ENCODE measurements around the gene SORCS1. TPM values are rescaled to one million over a fixed set of nuclear protein-coding genes. Genes with fewer than 3 reads are reported as not detected.

SORCS1 gene
- total RNA-seq, 1 experiment from 2014 or later: 1.7 TPM

- Mint-ChIP-seq H3K9me3 (peaks cover 11 to 15% of the 10 kb centered on the region in 2 experiments), H3K27me3 (ENCODE audit: low read depth) (peaks cover 11% of the 10 kb centered on the region), H3K4me3 (no peak overlapping the region), H3K27ac (no peak overlapping the region), H3K4me1 (peaks cover 16 to 22% of the 10 kb centered on the region in 2 experiments), H3K36me3 (ENCODE audit: insufficient read depth in 1 of 3, low read depth in 3 of 3) (peaks cover 7 to 12% (median 7%) of the 10 kb centered on the region in 3 experiments; a peak in 6 of 7 replicates)
- Histone ChIP-seq H3K9ac (ENCODE audit: extremely low read depth, insufficient read length, low read length) (no peak overlapping the region), H3K79me1 (ENCODE audit: insufficient read depth, low read depth, low read length, poor library complexity, severe bottlenecking) (no peaks in the 10 kb centered on the region), H3T11ph (ENCODE audit: low read length) (no peak overlapping the region), H3K4me2 (ENCODE audit: insufficient read depth, insufficient read length, low read length) (no peak overlapping the region), H3K9me3 (ENCODE audit: control insufficient read depth, low read depth, low read length) (no peaks in the 10 kb centered on the region), H3K23ac (ENCODE audit: insufficient read length, low read depth, low read length) (no peak overlapping the region), H3K4me1 (ENCODE audit: insufficient read depth, low read length) (peaks cover 3% of the 10 kb centered on the region; the same call in 1 of the 2 replicates), H3K27ac (ENCODE audit: insufficient read length, low read depth, low read length) (no peak overlapping the region), H3K27me3 (ENCODE audit: insufficient read depth, low read length) (no peaks in the 10 kb centered on the region), H2BK12ac (ENCODE audit: insufficient read length, low read depth, low read length) (no peak overlapping the region), H4K5ac (ENCODE audit: insufficient read length, low read depth, low read length) (no peak overlapping the region), H3K79me2 (ENCODE audit: insufficient read depth, low read length) (no peaks in the 10 kb centered on the region), H2BK5ac (ENCODE audit: insufficient read length, low read length) (no peak overlapping the region), H3K18ac (ENCODE audit: insufficient read length, low read depth, low read length) (no peak overlapping the region), H3K56ac (ENCODE audit: insufficient read length, low read depth, low read length) (no peak overlapping the region), H2BK20ac (ENCODE audit: low read depth, low read length, poor library complexity, severe bottlenecking) (no peak overlapping the region), H2AK5ac (ENCODE audit: insufficient read length, low read length) (no peak overlapping the region), H4K20me1 (ENCODE audit: control insufficient read depth, insufficient read depth, insufficient read length) (no peaks in the 10 kb centered on the region), H4K8ac (replicated peaks; ENCODE audit: insufficient read length, low read depth, low read length) (no peak overlapping the region), H2BK15ac (ENCODE audit: low read depth, low read length) (no peak overlapping the region), H2AFZ (ENCODE audit: low read length) (no peak overlapping the region), H4K91ac (ENCODE audit: insufficient read length, low read depth, low read length) (no peak overlapping the region), H3K23me2 (ENCODE audit: insufficient read length, low read depth, low read length, poor library complexity, severe bottlenecking) (no peaks in the 10 kb centered on the region), H3K4ac (ENCODE audit: low read depth, low read length) (no peak overlapping the region), H2BK120ac (ENCODE audit: low read depth, low read length, poor library complexity, severe bottlenecking) (no peak overlapping the region), H3K14ac (ENCODE audit: insufficient read depth, low read length) (no peak overlapping the region)
- DNase-seq: no peak
- no CpG with 5 or more reads among the region's 1 CpG for WGBS (ENCODE audit: extremely low coverage, insufficient read length, low lambda C conversion rate)
- no peak for TF ChIP-seq CTCF (conservative IDR thresholded peaks at IDR 0.05)
Measured at GRCh38 chr10:107157071-107157470, 7.4 kb downstream of the SORCS1 start.

All from H9 (cell line).